Adipose tissue (tissue), 3 donors: Measurements from ENCODE around the gene CD248. TPM values are rescaled to one million over a fixed set of nuclear protein-coding genes. Genes with fewer than 3 reads are reported as not detected.
"Not testable (repeated sequence)": the region's sequence is repeated elsewhere in the genome, so short reads cannot be mapped to it uniquely, and the experiment has no call there.

Experiments used
- H3K27ac ChIP-seq: one replicate; pipeline ENCODE4 v1.5.1; 2013; ENCODE audit warnings: low read depth, low read length
- WGBS, 3 donors: extraction: QIAGEN DNeasy Blood & Tissue Kit; methylation state at CpG; one replicate each; pipeline ENCODE4 v1.1.7; 2013; 5-methylcytosine and 5-hydroxymethylcytosine counted together
- polyA plus RNA-seq, 3 donors: library from polyadenylated mRNA; stranded (reverse); fragments of 200-250 nt; gene quantifications; one replicate each; pipeline ENCODE4 v1.2.3, GENCODE V29; 2013
- donor health status: healthy with polysubstance abuse.
- donor health status: Bipolar disorder and iron deficiency.
- donor health status: healthy.

The CD248 gene
- polyA plus RNA-seq, 3 donors = 22.3 to 327 (median 55.8) TPM

DNA sequence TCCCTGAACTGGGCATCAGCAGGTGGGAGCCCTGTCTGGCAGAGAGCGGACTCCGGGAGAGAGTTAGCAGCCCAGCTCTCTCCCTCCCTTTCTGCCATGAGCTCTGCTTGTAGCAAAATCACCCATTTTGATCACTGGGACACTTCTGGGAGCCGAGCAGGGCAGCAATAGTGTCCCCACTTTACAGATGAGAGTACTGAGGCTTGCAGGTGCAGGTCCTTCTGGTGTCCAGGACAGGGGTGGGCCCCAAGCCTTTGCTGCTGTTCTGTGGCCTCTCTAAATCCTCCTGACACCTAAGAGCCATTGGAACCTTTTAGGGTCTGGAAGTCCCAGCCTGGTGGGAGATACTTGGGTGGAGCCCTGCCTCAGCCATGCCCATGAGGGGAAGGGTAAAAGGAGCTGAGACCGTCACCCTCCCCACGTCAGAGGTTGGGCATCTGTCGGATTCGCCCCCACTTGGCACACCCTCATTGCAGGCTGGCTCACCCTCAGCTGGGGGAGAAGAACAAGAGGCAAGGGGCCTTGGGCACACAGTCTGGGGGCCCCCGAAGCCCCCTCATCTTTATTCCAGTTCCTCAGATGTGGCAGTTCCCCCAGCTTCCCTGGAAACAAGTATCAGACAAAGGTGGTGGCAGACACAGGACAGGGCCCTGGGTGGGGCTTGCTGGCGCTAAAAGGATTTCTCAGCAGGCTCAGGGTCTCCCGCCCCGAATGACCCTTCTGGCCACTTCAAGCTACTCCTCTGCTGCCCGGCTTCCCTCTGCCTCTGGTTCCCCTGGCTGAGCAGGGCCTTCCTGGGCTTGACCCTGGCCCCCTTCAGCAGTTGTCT is 14.9 kb upstream of the CD248 start:
- WGBS, 3 donors = 87 to 93% (median 92%) methylated on average over 12 of the region's 12 CpGs
- no peak overlapping the region for H3K27ac ChIP-seq

DNA sequence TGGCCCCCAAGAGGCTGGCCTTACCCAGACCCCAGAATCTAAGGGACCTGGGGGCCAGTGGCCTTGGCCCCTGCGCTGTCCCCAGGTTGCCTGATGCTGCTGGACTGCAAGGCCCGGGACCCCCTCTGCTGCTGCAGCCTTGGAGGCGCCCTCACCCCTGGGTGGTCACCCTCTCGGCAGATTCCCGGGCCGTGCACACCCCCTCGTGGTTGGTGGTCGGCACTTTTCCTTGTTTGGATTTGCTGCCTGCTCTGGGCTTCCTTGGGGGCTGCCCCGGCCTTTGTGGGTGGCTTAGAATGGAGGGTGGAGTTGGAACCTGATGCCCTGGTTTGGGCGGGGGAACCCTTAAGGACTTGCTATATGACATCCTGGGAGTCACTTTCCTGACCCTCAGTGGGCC is 14.1 kb upstream of the CD248 start:
- 59 to 72% (median 63%) methylated on average over 10 of the region's 10 CpGs for WGBS, 3 donors

DNA sequence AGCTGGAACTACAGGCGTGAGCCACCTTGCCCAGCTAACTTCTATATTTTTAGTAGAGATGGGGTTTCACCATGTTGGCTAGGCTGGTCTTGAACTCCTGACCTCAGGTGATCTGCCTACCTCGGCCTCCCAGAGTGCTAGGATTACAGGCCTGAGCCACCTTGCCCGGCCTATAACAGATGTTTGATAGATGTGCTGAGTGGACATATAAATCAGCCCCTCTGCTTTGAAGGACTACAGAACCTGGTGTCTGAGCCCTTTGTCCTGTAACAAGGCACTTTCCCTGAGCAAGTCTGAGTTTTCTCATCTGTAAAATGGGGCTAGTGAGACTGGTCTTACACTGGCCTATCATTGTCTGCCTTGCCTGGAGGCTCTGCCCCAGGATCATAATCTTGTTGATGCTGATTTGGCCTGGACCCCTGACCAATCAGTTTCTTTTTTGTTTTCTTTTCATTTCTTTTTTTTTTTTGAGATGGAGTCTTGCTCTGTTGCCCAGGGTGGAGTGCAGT is 12.4 kb upstream of the CD248 start:
- H3K27ac ChIP-seq = no peak overlapping the region
- 80 to 90% (median 89%) methylated on average over 3 of the region's 3 CpGs for WGBS, 3 donors

More for the DNA sequence above, 14.1 kb upstream of the CD248 start:
- no peak overlapping the region for H3K27ac ChIP-seq

DNA sequence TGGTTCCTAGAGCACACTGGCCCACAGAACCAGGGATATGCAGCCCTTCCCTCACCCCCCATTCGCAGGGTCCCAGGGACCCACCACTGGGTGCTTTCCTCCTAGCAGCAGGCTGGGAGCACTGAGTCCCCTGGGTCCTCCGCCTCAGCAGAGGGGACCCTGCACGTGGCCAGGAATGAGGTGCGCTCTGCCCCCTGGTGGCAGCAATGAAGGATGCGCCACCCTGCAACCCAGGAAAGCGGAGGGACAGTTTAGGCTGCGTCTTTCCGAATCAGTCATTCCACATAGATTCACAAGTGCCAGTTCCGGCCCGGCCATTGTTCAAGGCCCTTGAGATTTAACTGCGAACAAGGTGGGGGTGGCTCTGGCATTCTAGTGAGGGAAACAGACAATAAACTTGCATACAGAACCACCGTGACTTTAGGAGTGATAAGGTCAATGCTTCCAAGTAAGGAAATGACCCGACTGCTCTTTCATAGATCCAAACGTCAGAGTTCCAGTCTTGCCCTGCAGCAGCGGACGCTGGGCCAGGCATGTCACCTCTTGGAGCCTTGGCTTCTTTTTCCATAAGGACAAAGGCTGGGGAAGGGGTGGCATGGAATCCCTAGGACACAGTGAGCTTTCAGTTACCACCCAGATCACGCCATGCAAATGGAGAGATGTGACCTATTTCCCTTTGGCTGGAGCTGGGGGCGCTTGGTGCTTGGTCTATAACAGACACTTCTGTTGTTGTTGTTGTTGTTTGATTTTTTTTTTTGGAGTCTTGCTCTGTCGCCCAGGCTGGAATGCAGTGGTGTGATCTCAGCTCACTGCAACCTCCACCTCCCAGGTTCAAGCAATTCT is 11.7 kb upstream of the CD248 start:
- no peak overlapping the region for H3K27ac ChIP-seq
- WGBS, 3 donors = 10 to 13% (median 12%) methylated on average over 19 of the region's 19 CpGs

DNA sequence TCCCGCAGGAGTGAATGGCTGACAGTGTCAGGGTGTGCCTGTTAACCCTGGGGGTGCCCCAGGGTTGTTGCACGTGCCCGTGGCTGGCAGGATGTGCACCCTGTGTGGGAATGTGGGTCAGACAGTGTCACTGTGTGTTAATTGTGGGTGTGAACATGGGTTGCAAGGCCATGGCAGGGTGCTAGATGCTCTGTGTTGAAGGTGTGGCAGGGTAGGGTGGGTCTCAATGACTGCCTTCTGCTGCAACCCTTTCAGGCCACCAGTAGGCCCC is 11.1 kb upstream of the CD248 start:
- no peak overlapping the region for H3K27ac ChIP-seq
- 46 to 71% (median 61%) methylated on average over 3 of the region's 3 CpGs for WGBS, 3 donors

DNA sequence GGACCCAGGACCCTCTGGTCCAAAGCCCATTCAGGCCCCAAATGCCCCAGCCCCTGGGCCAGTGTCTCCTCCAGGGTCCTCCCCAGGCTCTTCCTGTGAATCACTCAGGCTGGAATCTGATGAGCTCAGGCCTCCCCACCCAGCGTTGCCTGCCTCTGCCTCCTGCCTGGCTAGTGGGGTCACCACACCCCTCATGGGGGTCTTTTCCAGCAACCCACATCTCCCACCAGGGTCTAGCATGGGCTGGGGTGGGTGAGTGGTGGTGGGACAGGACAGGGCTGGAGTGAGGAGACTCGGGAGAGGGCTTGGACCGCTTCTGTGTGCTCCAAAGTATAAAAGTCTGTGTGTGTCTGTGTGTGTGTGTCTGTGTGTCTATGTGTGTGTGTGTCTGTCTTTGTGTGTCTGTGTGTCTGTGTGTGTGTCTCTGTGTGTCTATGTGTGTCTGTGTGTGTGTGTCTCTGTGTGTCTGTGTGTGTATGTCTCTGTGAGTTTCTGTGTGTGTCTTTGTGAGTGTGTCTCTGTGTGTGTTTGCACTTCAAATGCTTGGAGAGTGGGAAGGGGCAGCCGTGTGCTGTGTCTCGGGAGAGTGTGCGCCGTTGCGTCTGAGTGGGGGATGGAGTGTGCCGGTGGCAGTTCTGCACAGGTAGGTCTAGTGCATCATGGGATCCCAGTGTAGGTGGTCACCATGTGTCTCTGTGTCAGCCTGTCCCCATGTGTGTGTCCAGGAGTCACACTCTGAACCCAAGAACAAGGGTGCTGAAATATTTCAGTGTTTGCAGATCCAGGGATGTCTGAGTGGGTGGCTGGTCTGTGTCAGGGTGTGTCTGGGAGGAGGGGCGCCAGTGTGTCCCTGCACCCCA is 10.6 kb upstream of the CD248 start:
- 60 to 78% (median 67%) methylated on average over 10 of the region's 10 CpGs for WGBS, 3 donors
- H3K27ac ChIP-seq = peak overlapping the region; percentile 48

DNA sequence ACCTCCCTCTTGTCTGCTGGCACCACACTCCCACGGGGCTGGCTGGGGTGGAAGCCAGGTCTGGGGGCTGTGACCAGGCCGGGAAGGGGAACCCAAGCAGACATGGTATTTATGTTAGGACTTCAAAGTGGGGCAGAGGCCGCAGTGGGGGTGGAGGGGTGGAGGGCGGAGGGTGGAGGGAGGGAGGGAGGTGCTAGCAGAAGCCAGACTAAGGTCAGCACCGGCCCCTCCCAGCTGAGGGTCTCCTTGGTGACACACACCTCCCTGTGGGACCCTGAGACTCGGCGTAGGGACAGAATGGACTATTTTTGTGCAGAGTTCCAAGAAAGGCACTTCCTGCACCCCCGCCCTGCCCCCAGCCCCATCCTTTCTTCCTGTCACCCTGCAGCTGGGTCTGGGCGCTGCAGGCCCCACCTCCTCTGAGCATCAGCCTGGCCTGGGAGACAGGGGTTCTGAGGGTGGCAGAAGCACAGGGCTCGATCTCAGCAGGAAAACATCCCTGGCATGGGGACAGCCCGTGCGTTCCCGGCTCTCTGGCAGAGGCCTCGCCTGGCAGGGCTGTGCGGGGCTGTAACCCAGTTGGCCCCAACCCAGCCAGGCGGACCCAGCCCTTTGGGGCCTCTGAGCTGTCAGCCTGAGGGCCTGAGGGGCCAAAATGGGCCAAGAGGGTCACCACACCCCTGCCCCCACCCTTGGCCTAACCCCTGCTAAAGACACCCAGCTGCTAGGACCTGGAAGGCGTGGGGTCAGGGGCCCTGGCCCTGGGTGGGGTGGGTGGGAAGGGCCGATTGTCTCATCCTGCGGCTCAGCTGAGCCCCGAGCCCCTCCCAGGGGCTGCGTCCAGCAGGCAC is 9.6 kb upstream of the CD248 start:
- 37 to 59% (median 42%) methylated on average over 19 to 21 of the region's 21 CpGs for WGBS, 3 donors
- H3K27ac ChIP-seq = peak overlapping the region; percentile 74

DNA sequence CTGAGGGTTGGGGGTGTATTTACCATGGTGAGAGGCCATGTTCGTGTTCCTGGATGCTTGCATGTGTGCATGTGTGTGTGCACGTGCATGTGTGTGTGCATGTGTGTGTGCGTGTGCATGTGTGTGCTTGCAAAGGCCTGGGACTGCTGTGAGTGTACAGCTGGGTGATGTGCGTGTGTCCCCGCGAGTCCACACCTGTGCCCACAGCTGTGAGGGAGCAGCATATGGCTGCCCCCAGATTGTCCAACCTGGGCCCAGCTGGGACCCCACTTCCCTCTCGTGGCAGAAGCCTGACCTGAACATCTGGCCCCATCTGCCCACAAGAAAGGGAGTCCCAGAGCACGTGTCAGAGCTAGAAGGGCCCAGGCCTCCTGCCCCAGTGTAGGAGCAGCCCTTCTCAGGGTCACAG is 8.4 kb upstream of the CD248 start:
- H3K27ac ChIP-seq = no peak overlapping the region
- WGBS, 3 donors = 73 to 76% (median 74%) methylated on average over 8 of the region's 8 CpGs

DNA sequence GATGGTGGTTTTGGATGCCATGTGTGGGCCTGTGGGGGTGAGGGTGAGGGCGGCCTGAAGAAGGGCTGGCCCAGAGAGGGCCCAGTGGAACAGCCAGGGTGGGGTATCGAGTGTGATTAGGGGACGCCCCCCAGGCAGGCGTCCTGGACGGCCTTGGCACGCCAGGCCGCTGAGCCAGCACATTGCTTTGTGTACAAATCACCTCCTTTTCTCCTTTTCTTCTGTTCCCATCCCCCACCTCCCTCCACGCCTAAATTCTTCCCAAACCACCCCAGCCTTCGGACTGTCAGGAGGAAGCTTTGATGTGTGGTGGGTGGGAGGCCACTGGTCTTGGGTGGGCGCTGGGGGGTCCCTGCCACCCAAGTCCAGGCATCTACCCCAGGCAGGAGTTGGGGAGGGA is 7.8 kb upstream of the CD248 start:
- 52 to 68% (median 63%) methylated on average over 8 to 10 of the region's 10 CpGs for WGBS, 3 donors
- H3K27ac ChIP-seq = no peak overlapping the region

DNA sequence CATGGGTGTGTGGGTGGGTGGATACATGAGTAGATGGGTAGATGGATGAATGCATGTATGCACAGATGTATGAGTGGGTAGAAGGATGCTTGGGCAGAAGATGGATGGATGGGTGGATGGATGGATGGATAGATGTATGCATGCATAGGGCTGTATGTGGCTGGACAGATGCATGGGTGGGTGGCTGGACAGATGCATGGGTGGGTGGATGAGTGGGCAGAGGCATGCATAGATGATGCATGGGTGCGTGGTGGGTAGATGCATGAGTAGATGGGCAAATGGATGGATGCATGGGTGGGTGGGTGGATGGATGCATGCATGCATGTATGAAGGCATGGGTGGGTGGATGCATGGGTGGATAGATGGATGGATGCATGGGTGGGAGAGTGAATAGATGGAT is 6.8 kb upstream of the CD248 start:
- 95 to 100% (median 100%) methylated on average over 1 of the region's 1 CpG for WGBS, 3 donors
- no peak overlapping the region for H3K27ac ChIP-seq

DNA sequence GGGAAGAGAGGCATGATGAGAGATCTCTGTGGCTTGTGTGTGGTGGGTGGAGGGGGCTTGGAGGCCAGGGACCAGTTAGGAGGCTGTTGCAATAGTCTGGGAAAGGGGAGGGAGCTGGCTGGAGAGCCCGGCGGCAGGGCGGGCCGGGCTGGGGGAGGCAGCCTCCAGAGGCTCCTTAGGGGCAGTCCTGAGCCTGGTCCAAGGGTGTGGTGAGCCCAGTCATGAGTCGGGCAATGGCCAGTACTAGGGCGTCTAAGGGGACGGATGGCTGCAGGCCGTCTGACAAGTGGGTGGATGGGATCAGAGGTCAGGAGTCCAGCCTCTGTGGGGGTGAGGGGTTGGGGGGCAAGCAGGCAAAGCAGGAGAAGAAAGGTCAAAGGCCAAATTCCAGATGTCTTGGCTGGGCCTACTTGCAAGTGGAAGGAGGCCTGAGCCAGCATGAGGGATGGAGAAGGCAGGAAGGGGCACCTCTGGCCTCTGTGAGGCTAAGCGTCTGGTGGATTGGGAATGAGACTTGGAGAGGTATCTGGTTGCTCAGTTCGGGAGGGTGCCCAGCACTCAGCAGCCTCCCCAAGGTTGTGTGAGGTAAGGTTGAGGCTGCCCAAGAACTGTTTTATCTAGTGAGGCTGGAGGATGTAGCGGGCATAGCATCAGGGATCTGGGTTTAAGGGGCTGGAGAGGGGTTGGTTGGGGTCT is 6.0 kb upstream of the CD248 start:
- WGBS, 3 donors = 62 to 78% (median 64%) methylated on average over 11 of the region's 11 CpGs
- no peak overlapping the region for H3K27ac ChIP-seq

DNA sequence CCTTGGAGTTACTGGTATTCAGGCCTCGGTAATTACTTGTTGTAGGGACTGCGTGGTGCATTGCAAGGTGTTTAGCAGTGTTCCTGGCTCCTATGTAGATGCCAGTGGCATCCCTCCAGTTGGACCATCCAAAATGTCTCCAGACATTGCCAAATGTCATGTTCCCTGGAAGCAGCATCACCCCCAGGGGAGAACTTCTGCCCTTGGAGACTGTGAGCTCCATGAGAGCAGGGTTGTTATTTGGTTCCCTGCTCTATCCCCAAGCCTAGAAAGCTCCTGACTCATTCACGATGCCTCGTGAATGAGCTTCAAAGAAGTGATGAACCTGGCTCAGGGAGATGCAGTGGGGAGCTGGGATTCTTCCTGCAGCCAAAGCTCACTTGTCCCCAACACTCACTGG is 4.8 kb upstream of the CD248 start:
- 67 to 80% (median 76%) methylated on average over 4 of the region's 4 CpGs for WGBS, 3 donors
- no peak overlapping the region for H3K27ac ChIP-seq

DNA sequence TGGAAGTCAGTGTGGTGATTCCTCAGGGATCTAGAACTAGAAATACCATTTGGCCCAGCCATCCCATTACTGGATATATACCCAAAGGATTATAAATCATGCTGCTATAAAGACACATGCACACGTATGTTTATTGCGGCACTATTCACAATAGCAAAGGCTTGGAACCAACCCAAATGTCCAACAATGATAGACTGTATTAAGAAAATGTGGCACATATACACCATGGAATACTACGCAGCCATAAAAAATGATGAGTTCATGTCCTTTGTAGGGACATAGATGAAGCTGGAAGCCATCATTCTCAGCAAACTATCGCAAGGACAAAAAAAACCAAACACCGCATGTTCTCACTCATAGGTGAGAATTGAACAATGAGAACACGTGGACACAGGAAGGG is 3.9 kb upstream of the CD248 start:
- H3K27ac ChIP-seq = not testable (repeated sequence)
- WGBS, 3 donors = 84 to 96% (median 89%) methylated on average over 6 of the region's 6 CpGs

DNA sequence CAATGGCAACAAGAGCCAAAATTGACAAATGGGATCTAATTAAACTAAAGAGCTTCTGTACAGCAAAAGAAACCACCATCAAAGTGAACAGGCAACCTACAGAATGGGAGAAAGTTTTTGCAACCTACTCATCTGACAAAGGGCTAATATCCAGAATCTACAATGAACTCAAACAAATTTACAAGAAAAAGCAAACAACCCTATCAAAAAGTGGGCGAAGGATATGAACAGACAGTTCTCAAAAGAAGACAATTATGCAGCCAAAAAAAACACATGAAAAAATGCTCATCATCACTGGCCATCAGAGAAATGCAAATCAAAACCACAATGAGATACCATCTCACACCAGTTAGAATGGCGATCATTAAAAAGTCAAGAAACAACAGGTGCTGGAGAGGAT is 3.4 kb upstream of the CD248 start:
- 67 to 99% (median 91%) methylated on average over 1 to 2 of the region's 2 CpGs for WGBS, 3 donors
- H3K27ac ChIP-seq = not testable (repeated sequence)

DNA sequence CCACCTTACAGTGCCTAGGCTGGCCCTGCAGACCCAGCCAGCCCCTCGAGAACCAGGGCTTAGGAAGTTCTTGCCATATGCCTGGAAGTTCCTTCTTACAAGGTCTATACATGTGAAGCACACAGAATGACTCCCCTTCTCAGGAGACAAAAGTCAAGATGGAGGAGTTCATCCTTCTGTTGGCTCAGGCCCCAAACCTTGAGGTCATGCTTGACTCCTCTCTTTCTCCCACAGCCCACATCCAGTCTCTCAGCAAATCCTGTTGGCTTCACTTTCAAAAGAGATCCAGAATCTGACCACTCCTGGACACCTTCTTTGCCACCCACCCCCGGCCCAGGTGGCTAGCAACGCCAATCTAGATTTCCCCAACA is 1.7 kb upstream of the CD248 start:
- H3K27ac ChIP-seq = no peak overlapping the region
- 39 to 76% (median 48%) methylated on average over 3 of the region's 3 CpGs for WGBS, 3 donors

DNA sequence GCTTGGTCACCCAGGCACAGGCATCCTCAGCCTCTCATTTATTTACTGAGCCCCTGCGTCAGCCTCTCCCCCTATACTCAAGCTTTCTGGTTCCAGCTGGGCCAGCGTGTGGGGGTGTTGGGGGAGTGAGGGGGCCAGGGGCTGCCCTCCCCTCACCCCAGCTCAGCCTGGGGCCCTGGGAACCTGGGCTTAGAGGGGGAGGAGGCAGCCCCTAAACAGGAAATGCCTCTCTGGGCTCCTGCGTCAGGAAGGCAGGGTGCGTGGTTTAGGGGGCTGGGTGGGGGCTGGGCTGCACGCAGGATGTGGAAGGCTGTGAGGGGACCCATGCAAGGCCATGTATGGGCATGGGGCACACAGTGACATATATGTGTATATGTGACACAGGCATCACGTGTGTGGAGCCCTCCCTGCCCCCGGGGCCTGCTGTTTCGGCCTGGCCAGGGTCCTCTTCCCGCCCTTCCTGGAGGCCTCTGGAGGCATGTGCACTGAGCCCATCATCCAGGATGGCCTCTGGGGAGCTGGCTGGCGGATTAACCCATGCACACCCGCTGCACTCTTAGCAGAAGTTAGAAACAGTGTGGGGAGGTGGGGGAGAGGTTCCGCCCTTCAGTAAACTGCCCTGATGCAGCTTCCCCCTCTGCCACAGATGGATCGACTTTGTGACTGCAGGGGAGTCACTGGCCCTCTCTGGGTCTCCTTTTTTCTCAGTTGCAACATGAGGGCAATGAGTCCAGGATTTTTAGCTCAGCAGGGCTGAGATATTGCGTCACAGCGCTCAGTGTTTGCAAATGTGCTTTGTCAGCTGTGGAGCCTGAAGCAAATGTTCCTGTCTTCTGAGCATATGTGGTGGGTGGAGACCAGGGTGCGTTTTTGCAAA is 1.1 kb upstream of the CD248 start:
- 13 to 43% (median 15%) methylated on average over 15 to 16 of the region's 16 CpGs for WGBS, 3 donors

More for the DNA sequence above, 1.1 kb upstream of the CD248 start:
- H3K27ac ChIP-seq = peak overlapping the region; percentile 20
